NB4 (cell line): ENCODE measurements around the gene CLTCL1.

Experiments used
- CTCF ChIP-seq: IDR thresholded peaks from one replicate; pipeline ENCODE4 v1.5.1; 2012; ENCODE audit warnings: low read depth, low read length
- MAX ChIP-seq: IDR thresholded peaks from 2 replicates; pipeline ENCODE4 v1.6.1; 2011; ENCODE audit warnings: low read depth, low read length
- MYC ChIP-seq: IDR thresholded peaks from 2 replicates; pipeline ENCODE4 v1.6.1; 2011; ENCODE audit warnings: low read depth, low read length
- POLR2A ChIP-seq: IDR thresholded peaks from 2 replicates; pipeline ENCODE4 v1.6.1; 2011; ENCODE audit warnings: mild to moderate bottlenecking; ENCODE audit not compliant: insufficient read length; ENCODE audit errors: extremely low read depth

GRCh38 chr22:19168088-19168890, 123.2 kb downstream of the CLTCL1 start:
- peak; percentile 33 for TF ChIP-seq CTCF
- no peak for TF ChIP-seq POLR2A
- TF ChIP-seq MAX = no peak
- TF ChIP-seq MYC = no peak
